Ovary (tissue), 9 donors: ENCODE measurements around the gene SPSB3. TPM values are rescaled to one million over a fixed set of nuclear protein-coding genes. Genes with fewer than 3 reads are reported as not detected.

Experiments used
- DNase-seq, 5 donors: peaks; one replicate each; pipeline ENCODE4 v3.0.0-alpha.2; 2019 to 2020
- H3K27ac ChIP-seq, 2 donors: fragments of 200-600 bp; one replicate each; pipeline versions ENCODE4 v1.5.1 to v1.8.0; 2019 to 2022
- H3K27me3 ChIP-seq: fragments of 200-600 bp; one replicate; pipeline ENCODE4 v1.8.0; 2022
- H3K36me3 ChIP-seq: fragments of 200-600 bp; sonication (generic); one replicate; pipeline ENCODE4 v1.5.1; 2019
- H3K4me1 ChIP-seq: one replicate; pipeline ENCODE4 v1.8.1; 2013; ENCODE audit warnings: mild to moderate bottlenecking, moderate library complexity; ENCODE audit not compliant: insufficient read depth
- H3K4me3 ChIP-seq: fragments of 200-600 bp; sonication (generic); one replicate; pipeline ENCODE4 v1.5.1; 2017
- H3K9me3 ChIP-seq, 2 donors: fragments of 200-600 bp in 1 of 2; sonication (generic) in 1 of 2; one replicate each; pipeline versions ENCODE4 v1.5.1 to v1.8.1; 2013 to 2019; ENCODE audit warnings: mild to moderate bottlenecking in 1 of 2, moderate library complexity in 1 of 2
- CTCF ChIP-seq, 3 donors: fragments of 450-650 bp in 2 of 3; fragments of 200-600 bp in 1 of 3; IDR thresholded peaks; one replicate each; pipeline versions ENCODE4 v1.5.1 to v1.8.0; 2016 to 2022; ENCODE audit warnings: antibody characterized with exemption in 3 of 3, mild to moderate bottlenecking in 1 of 3
- EP300 ChIP-seq: sonication (generic); formaldehyde crosslinking; IDR thresholded peaks from one replicate; pipeline ENCODE4 v1.6.1; 2017; ENCODE audit warnings: antibody characterized with exemption
- POLR2A ChIP-seq: fragments of 450-650 bp; IDR thresholded peaks from one replicate; pipeline ENCODE4 v1.6.1; 2017; ENCODE audit warnings: antibody characterized with exemption, mild to moderate bottlenecking, moderate library complexity
- WGBS, 3 donors: extraction: QIAGEN DNeasy Blood & Tissue Kit in 1 of 3; methylation state at CpG; one replicate each; pipeline versions ENCODE4 v1.1.5 to v1.1.7; 2013 to 2017; 5-methylcytosine and 5-hydroxymethylcytosine counted together
- intact Hi-C, 4 donors: fragments of 100-400 bp; cut with DNase I; formaldehyde crosslinking; loops; one replicate each; pipeline versions ENCODE4 v1.11.0 to v1.15.1; 2022 to 2023
- polyA plus RNA-seq, 2 donors: library from polyadenylated mRNA; stranded (reverse); fragments of 200-250 nt in 1 of 2; fragments of 350-450 nt in 1 of 2; fragmentation: Illumina TruSeq in 1 of 2; extraction: RNeasy Lipid Tissue Mini Kit (QIAGEN cat#74804) in 1 of 2; gene quantifications; one replicate each; pipeline ENCODE4 v1.2.3, GENCODE V29; 2013 to 2014
- total RNA-seq, 7 donors: library from RNA; depleted of rRNA in 2 of 7; stranded (reverse); fragments of >200 nt in 2 of 7; fragmentation: NEBNext Ultra II Directional in 3 of 7; extraction: Animal tissue kit (Norgen Biotek cat#: 25700) in 3 of 7; gene quantifications; one replicate each; pipeline versions ENCODE4 v1.1.0 to v1.2.4, GENCODE V29; 2016 to 2023
- donor health status: DM: no; HTN: no; CAD: no; lungs with moderate emphysema.
- donor health status: DM: no; HTN: no; CAD: no.
- donor health status: Bipolar disorder and iron deficiency.
- donor health status: DM: yes; HTN: yes; CAD: no.
- donor health status: DM: no; HTN: no; CAD: no.
- donor health status: DM: yes; HTN: yes; CAD: no.

The SPSB3 gene
- total and polyA plus RNA-seq, 9 donors, result 2.4 to 138 (median 57.6) TPM

GRCh38 chr16:1791943-1792812 lies 9.8 kb upstream of the SPSB3 start:
- Histone ChIP-seq H3K4me1 (no peaks in the 10 kb centered on the region), H3K4me3 (no peak overlapping the region), H3K27me3 (no peaks in the 10 kb centered on the region), H3K9me3 (no peaks in the 10 kb centered on the region), H3K36me3 (no peaks in the 10 kb centered on the region), H3K27ac (no peak overlapping the region)
- peak in 4 of 5 donors; percentile 18 to 40 (median 22) for DNase-seq
- TF ChIP-seq CTCF (IDR thresholded peaks at IDR 0.05), result no peak
- no peak for TF ChIP-seq POLR2A
- TF ChIP-seq EP300, result no peak
- intact Hi-C loops, result no loop called here
- 85 to 89% (median 86%) methylated on average over 45 to 59 of the region's 59 CpGs for WGBS, 3 donors

GRCh38 chr16:1791256-1791942 lies 9.0 kb upstream of the SPSB3 start:
- no peak overlapping the region for H3K27ac ChIP-seq
- H3K4me3 ChIP-seq, result no peak overlapping the region
- DNase-seq, result peak in 4 of 5 donors; percentile 19 to 35 (median 22)
- no peak for TF ChIP-seq POLR2A
- no peak for TF ChIP-seq EP300
- TF ChIP-seq CTCF (IDR thresholded peaks at IDR 0.05), result no peak
- 92% methylated on average over 37 to 53 of the region's 53 CpGs for WGBS, 3 donors
- H3K4me1 ChIP-seq, result no peaks in the 10 kb centered on the region
- no peaks in the 10 kb centered on the region for H3K9me3 ChIP-seq
- intact Hi-C loops, result no loop called here
- no peaks in the 10 kb centered on the region for H3K36me3 ChIP-seq
- no peaks in the 10 kb centered on the region for H3K27me3 ChIP-seq

- no peaks in the 10 kb centered on the region for H3K9me3 ChIP-seq
- no peak overlapping the region for H3K4me3 ChIP-seq
- no peak overlapping the region for H3K27ac ChIP-seq
- TF ChIP-seq EP300 (no peak), CTCF (IDR thresholded peaks at IDR 0.05) (no peak), POLR2A (no peak)
- intact Hi-C loops, result no loop called here
- H3K36me3 ChIP-seq, result no peaks in the 10 kb centered on the region
- 87 to 89% (median 87%) methylated on average over 39 to 44 of the region's 44 CpGs for WGBS, 3 donors
- no peaks in the 10 kb centered on the region for H3K27me3 ChIP-seq
- peak in 4 of 5 donors; percentile 11 to 37 (median 24) for DNase-seq
- no peaks in the 10 kb centered on the region for H3K4me1 ChIP-seq
Measured at GRCh38 chr16:1790611-1791255, 8.4 kb upstream of the SPSB3 start.

- intact Hi-C loops, result no loop called here
- Histone ChIP-seq H3K36me3 (no peaks in the 10 kb centered on the region), H3K4me3 (no peak overlapping the region), H3K27me3 (no peaks in the 10 kb centered on the region), H3K4me1 (no peaks in the 10 kb centered on the region), H3K27ac (no peak overlapping the region), H3K9me3 (no peaks in the 10 kb centered on the region)
- DNase-seq, result no peak
- TF ChIP-seq POLR2A (no peak), EP300 (no peak), CTCF (IDR thresholded peaks at IDR 0.05) (no peak)
- WGBS, 3 donors, result 89 to 93% (median 91%) methylated on average over 15 of the region's 15 CpGs
Measured at GRCh38 chr16:1790261-1790610, 7.9 kb upstream of the SPSB3 start.
